Muscle of arm (tissue), 12 donors: ENCODE measurements around the gene FCGR3B. TPM values are rescaled to one million over a fixed set of nuclear protein-coding genes. Genes with fewer than 3 reads are reported as not detected.
A peak's percentile ranks its signal among the peaks of the same experiment; 100 is the strongest.
"Not testable (repeated sequence)": the region's sequence is repeated elsewhere in the genome, so short reads cannot be mapped to it uniquely, and the experiment has no call there.

Experiments
- DNase-seq: peaks from one replicate; pipeline ENCODE4 v3.0.0-alpha.2; 2013
- polyA plus RNA-seq, 12 donors: library from polyadenylated mRNA; unstranded; fragments of 120-200 nt; gene quantifications; one replicate each; pipeline ENCODE4 v1.2.1, GENCODE V29; 2013; ENCODE audit not compliant: insufficient read length in 12 of 12

FCGR3B gene
- polyA plus RNA-seq, 12 donors: 0.12 to 3.1 (median 0.64) TPM; not detected in 3

GRCh38 chr1:161639203-161639602 is 8.2 kb upstream of the FCGR3B start:
- DNase-seq: not testable (repeated sequence)

GRCh38 chr1:161638251-161638993 is 7.4 kb upstream of the FCGR3B start:
- not testable (repeated sequence) for DNase-seq

- not testable (repeated sequence) for DNase-seq
Measured at GRCh38 chr1:161636976-161637375, 6.0 kb upstream of the FCGR3B start.

GRCh38 chr1:161636189-161636782 is 5.3 kb upstream of the FCGR3B start:
- not testable (repeated sequence) for DNase-seq

- not testable (repeated sequence) for DNase-seq
Measured at GRCh38 chr1:161634993-161635392, 4.0 kb upstream of the FCGR3B start.

- DNase-seq: not testable (repeated sequence)
Measured at GRCh38 chr1:161630128-161630742, 741 bp downstream of the FCGR3B start.

GRCh38 chr1:161626445-161627146 is 4.4 kb downstream of the FCGR3B start:
- DNase-seq: not testable (repeated sequence)

- not testable (repeated sequence) for DNase-seq
Measured at GRCh38 chr1:161624605-161625004, 6.4 kb downstream of the FCGR3B start.

GRCh38 chr1:161623401-161624051 is 7.5 kb downstream of the FCGR3B start:
- not testable (repeated sequence) for DNase-seq

GRCh38 chr1:161622054-161622453 is 8.9 kb downstream of the FCGR3B start:
- not testable (repeated sequence) for DNase-seq

- peak; percentile 58 for DNase-seq
Measured at GRCh38 chr1:161621181-161622000, 9.6 kb downstream of the FCGR3B start.

GRCh38 chr1:161620399-161620798 is 10.6 kb downstream of the FCGR3B start:
- not testable (repeated sequence) for DNase-seq

- not testable (repeated sequence) for DNase-seq
Measured at GRCh38 chr1:161618517-161618916, 12.5 kb downstream of the FCGR3B start.

GRCh38 chr1:161616417-161616816 is 14.6 kb downstream of the FCGR3B start:
- DNase-seq: not testable (repeated sequence)

GRCh38 chr1:161613142-161613514 is 17.8 kb downstream of the FCGR3B start:
- DNase-seq: peak; percentile 54

GRCh38 chr1:161612322-161613141 is 18.4 kb downstream of the FCGR3B start:
- DNase-seq: peak; percentile 93

GRCh38 chr1:161611866-161612321 is 19.1 kb downstream of the FCGR3B start:
- peak; percentile 56 for DNase-seq

- not testable (repeated sequence) for DNase-seq
Measured at GRCh38 chr1:161610198-161610597, 20.8 kb downstream of the FCGR3B start.

GRCh38 chr1:161606541-161607336 is 24.2 kb downstream of the FCGR3B start:
- DNase-seq: not testable (repeated sequence)
